GM18502 (cell line): ENCODE results near the gene GPD2.
A peak's percentile ranks its signal among the peaks of the same experiment; 100 is the strongest.

ENCODE experiments used
- ATAC-seq: cut with Tn5 transposase; IDR thresholded peaks from one replicate; pipeline ENCODE4 v1.9.1; 2021; ENCODE audit warnings: mild to moderate bottlenecking; ENCODE audit not compliant: unreplicated experiment, poor library complexity

Gene GPD2

DNA sequence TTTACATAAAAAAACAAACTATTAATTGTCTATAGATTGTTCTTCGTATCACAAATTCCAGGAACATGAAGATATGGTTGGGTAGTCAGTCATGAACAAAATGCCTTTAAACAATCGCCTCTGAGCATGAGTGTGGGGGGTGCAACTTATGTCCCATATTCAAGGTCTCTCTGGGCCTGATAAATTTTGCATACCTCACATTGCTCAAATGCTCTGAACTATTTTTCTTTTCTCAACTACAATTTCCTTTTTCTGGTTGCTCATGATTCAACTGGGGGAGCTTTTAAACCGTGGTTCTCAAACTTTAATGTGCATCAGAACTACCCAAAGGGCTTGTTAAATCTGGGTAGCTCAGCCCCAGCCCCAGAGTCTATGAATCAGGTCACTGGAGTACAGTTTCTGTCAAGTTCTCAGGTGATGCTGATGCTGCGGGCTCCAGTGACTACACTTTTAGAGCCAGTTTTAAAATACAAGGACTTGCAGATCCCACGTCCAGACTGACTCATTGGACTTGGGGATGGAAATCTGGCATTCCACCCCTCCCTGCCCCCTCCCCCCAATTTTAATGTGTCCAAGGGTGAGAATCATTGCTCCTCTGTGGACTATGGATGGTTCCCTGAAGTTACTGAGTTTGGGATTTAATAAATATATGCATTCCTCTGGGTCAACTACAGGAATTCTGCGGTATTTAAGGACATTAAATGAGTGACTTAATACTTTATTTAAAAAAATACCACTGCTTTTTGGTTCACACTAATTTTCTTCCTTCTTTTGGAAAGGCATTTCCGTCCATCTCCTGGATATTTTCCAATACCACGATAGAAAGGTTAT, 1.5 kb upstream of the GPD2 start:
- ATAC-seq, result no peak

DNA sequence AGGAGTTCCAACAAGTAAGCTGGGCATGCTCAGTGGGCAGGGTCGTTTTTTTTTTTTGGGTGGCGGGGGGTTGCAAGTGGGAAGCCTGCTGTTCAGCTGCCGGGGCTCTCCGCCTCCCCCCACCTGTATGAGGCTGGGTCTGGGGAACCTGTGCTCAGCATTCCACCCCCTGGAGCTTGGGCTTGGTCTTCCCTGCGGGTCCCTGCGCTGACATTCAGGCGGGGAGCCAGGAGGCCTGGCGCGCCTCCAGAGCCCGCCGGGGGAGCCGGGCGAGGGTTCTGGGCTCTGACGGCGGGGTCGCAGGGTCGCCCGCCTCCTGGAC, 822 bp upstream of the GPD2 start:
- no peak for ATAC-seq

DNA sequence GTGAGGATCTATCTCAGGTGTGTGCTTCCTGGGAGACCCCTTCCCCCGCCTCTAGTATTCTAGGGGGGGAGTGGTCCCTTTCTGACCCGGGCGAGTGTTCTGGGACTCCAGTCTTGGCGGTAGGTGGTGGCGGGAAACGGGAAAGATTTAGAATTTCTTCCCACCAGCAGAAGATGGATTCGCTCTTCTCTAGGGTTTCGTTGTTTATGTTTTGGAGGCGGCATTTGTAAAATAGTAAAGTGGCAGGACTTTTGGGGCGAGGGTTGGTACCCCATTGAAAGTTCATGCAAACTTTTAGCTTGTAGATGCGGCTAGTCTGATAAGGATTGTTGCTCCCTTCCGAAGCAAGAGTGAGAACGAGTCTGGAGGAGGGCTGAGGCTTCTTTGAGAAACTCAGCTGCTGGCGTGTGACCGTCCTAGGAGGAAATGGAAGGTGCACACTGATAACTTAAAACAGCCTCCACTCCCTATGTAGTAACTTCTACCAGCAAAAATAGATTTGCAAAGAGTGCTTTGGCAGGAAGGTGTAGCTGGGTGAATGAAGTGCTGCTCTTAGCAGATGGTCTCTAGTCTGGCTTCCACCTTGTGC, 412 bp downstream of the GPD2 start:
- ATAC-seq, result peak; percentile 64

DNA sequence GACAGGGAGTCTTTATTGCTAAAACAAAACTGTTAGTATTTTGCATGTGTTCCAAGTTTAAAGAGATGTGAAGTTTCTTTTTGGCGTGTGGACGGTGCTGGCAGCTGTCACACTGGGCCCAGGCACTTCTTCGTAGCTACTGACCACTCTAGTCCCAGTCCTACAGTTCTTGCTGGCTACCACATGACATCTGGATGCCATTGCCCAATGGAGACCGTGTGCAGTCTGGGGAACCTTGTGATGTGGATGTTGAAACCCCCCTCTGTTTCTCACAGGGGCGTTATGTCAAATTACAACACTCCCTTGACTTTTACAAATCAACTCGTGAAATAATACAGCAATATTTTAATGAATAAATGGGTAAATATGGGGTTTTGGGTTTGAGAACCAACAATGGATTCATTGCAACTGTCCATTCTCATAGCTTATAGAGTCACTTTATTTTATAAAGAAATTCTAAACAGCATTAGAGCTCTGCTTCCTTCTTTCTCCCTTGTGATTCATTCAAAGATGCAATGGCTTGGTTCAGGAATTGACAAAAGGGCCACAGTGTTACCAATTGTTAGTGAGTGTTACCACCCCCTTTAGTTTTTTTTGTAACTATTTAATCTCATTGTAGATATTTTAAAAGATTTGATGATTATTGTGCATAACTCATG, 1.2 kb downstream of the GPD2 start:
- peak; percentile 15 for ATAC-seq

GRCh38 chr2:156437931-156438410, 1.8 kb downstream of the GPD2 start:
- ATAC-seq, result no peak

- ATAC-seq, result no peak
Observed at GRCh38 chr2:156443089-156443488, 6.9 kb downstream of the GPD2 start.

GRCh38 chr2:156445296-156446220, 9.4 kb downstream of the GPD2 start:
- peak; percentile 68 for ATAC-seq

DNA sequence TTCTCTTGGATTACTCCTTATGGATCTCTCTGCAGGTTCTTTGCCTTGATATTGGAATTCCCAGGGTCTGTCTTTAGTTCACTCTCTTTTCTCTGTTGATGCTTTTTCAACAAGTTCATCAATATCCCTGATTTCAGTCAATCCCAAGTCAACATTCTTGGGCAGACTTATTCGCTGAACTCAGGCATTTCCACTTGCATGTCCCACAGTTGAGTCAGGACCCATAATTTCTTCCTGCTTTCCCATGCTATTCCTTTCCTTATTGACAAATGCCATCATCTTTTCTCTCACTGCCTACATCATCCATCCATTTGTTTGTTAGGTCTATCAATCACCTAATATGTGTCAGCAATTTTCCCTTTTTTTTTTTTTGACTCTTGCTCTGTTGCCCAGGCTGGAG, 11.6 kb downstream of the GPD2 start:
- no peak for ATAC-seq

DNA sequence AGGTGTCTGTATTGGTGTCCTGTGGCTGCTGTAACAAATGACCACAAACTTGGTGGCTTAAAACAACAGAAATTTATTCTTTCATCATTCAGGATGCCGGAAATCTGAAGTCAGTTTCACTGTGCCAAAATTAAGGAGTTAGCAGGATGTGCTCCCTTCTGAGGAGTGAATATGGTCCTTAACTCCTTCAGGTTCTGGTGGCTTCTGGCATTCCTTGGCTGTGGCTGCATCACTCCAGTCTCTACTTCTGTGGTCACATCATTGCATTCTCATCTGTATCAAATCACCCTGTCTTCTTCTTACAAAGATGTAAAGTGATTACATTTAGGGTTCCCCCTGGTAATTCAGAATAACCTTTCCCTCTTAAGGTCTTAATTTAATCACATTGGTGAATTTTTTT, 12.6 kb downstream of the GPD2 start:
- no peak for ATAC-seq

DNA sequence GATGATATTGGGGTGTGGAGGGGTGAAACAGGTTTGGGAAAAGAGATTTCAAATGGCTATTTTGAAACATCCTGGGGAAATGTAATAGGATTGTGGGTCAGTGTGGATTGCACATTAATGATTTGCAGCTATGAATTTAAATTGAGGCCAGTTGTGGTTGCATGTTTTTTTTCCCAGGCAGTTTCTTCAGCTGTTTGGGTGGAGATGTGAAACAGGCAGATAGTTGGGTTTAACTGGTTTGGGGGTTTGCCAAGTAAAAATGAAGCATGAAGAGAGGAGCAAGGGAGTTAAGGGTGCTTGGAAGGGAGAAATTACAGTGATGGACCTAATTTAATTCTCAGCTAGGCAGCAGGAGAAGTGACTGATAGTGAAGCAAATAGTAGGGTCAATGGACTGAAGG, 16.8 kb downstream of the GPD2 start:
- no peak for ATAC-seq

- ATAC-seq, result peak; percentile 65
Observed at GRCh38 chr2:156455361-156455975, 19.3 kb downstream of the GPD2 start.

GRCh38 chr2:156456616-156457015, 20.4 kb downstream of the GPD2 start:
- ATAC-seq, result peak; percentile 78

DNA sequence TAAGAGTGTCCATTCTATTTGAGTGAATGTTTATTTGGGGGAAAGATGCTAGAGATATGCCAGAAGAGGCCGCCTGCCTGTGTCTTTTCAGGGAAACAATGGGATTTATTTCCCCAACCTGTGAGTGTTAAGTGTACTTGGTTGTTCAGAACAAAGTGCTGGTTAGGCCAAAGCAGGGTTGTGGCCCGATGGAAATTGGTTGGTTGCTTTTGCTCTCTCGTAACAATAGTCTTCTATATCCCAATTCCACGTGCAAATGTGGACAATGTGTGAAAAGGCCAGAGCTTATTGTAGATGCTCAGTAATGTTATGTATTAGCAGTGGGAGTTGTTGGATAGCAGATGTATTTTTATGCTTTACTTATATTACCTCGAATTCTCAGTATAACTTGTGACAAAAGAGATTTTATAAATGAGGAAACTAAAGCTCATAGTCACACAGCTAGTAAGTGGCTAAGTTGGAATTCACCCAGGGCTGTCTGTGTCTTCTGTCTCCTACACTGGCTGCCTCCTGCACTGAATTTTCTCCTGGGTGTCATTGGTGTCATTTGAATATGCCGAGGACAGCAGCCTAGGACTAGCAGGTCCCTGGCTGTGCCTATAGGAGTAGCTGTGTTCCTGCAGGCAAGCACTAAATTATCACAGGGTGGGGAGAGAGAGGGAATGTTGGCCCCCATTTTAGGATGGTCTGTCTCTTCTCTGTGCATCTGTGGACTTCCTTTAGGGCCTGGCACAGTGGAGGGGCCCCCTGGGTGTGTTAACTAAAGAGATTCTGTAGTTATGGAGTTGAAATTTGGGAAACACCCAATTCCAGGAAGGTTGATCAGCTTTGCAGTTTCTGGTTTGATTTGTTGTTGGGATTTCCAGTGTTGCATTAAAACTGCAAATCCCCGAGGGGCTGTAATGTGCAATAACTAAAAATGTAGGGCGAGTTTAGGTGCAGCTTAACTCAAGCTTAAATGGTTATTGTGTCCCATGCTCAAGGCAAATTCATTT, 21.6 kb downstream of the GPD2 start:
- ATAC-seq, result no peak

- no peak for ATAC-seq
Observed at GRCh38 chr2:156459720-156460119, 23.5 kb downstream of the GPD2 start.

GRCh38 chr2:156464106-156464505, 27.9 kb downstream of the GPD2 start:
- ATAC-seq, result no peak

DNA sequence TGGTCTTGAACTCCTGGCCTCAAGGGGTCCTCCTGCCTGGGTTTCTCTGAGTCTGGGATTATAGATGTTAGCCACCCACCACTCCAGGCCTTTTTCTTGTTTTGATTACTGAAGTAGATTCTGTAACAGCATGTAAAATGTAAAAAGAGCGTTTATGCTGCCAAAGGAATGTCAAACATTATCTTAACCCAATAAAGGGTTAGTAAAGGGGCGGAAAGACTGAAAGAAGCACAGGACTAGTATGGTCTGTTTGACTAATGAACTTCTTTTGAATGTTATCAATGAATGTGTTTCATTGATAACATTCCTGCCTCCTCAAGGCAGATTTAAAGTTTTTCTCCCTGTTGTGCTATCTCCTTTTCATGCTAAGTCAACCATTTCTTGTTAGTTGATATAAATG, 29.4 kb downstream of the GPD2 start:
- ATAC-seq, result no peak

DNA sequence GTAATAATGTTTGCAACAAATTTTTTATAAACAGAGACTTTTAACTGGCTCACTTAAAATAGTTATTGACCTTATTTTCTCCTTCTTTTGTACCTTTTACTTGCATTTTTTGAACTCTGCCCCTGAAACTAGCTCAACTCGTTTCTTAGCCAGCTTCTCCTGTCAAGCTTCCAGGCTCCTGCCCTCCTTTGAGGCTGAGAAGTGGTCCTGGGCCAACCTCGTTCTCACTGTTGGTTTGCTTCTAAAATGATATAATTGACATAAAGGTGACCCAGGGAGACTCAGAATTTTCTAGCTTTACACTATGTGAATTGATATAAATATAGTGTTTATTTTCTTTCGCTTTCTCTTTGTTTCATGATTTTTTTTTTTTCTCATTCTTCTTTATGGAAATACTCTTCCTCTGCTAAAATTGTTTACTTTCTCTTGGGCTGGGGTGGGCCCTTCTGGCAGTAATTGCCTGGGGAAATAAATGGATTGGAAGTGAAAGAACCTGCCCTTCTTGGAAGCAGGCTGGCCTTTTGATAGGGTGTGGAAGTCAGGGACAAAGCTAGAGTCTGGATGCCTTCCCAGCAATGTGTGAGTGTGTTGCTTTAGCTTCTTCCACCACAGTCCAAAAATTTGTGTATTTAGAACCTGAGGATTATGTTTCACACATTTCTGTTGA, 30.7 kb downstream of the GPD2 start:
- no peak for ATAC-seq

DNA sequence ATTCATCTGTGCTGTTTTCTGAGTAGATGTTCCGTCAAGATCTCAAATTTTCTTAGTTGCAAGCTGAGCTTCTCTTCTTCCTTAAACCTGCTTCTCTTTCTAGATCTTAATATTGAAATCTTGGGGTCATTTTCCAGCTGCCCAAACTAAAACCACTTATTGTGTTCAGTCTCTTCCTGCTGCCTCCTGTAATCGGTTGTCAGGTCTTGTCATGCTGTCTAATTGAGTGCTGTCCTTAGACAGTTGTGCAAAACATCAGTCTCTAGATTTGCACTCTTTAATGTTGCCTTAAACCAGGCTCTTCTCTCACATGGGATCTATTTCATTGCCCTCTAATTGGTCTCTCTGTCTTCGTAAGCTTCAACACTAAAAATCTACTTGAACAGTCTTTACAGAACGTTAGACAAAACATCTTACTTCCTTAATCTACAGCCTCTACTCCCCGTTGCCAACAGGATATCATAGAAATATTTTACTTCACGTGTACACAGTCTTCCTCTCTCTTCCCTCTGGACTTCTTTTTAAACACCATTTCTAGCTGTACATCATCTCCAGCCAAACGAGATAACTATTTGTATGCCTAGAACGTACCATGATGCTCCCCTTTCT, 34.9 kb downstream of the GPD2 start:
- peak; percentile 29 for ATAC-seq
